Measurements from ENCODE around the gene TENT4A. TPM values are rescaled to one million over a fixed set of nuclear protein-coding genes. Genes with fewer than 3 reads are reported as not detected.

Gene TENT4A
- total RNA-seq, 6 donors from 2014 or later: 19.7 to 44.0 (median 27.3) TPM

GRCh38 chr5:6723122-6723815, 10.0 kb downstream of the TENT4A start:
- DNase-seq (no peak), ATAC-seq (ENCODE audit: low FRiP score in 2 of 2) (no peak)
- Histone ChIP-seq H3K4me1 (peaks cover 43 to 59% (median 55%) of the 10 kb centered on the region in 4 donors), H3K4me3 (no peak overlapping the region), H3K27me3 (no peaks in the 10 kb centered on the region), H3K27ac (no peak overlapping the region), H3K36me3 (peaks cover 0 to 10% (median 3%) of the 10 kb centered on the region in 4 donors), H3K9me3 (no peaks in the 10 kb centered on the region)
- WGBS, 2 donors: 61 to 63% methylated on average over 14 of the region's 14 CpGs
- no peak for TF ChIP-seq POLR2A (IDR thresholded peaks at IDR 0.05)
- TF ChIP-seq CTCF (IDR thresholded peaks at IDR 0.05): no peak
- TF ChIP-seq POLR2AphosphoS5 (IDR thresholded peaks at IDR 0.05): no peak
- TF ChIP-seq EP300 (IDR thresholded peaks at IDR 0.05): no peak

GRCh38 chr5:6723816-6724300, 10.6 kb downstream of the TENT4A start:
- Histone ChIP-seq H3K27me3 (no peaks in the 10 kb centered on the region), H3K9me3 (no peaks in the 10 kb centered on the region), H3K4me3 (no peak overlapping the region), H3K36me3 (peaks cover 0 to 10% (median 3%) of the 10 kb centered on the region in 4 donors), H3K4me1 (peaks cover 48 to 54% (median 50%) of the 10 kb centered on the region in 4 donors), H3K27ac (no peak overlapping the region)
- no peak for TF ChIP-seq POLR2A (IDR thresholded peaks at IDR 0.05)
- 88% methylated on average over 12 of the region's 12 CpGs for WGBS, 2 donors
- ATAC-seq (ENCODE audit: low FRiP score in 2 of 2) (no peak), DNase-seq (no peak)

- ATAC-seq (ENCODE audit: low FRiP score in 2 of 2): no peak
- no peak overlapping the region for H3K4me3 ChIP-seq
- H3K4me1 ChIP-seq: peaks cover 49 to 56% (median 51%) of the 10 kb centered on the region in 4 donors
Observed at GRCh38 chr5:6724321-6724929, 11.2 kb downstream of the TENT4A start.

GRCh38 chr5:6725421-6725820, 12.2 kb downstream of the TENT4A start:
- Histone ChIP-seq H3K27me3 (no peaks in the 10 kb centered on the region), H3K27ac (no peak overlapping the region), H3K4me3 (no peak overlapping the region), H3K36me3 (peaks cover 0 to 10% (median 3%) of the 10 kb centered on the region in 4 donors), H3K4me1 (peaks cover 50 to 57% (median 53%) of the 10 kb centered on the region in 4 donors), H3K9me3 (no peaks in the 10 kb centered on the region)
- no peak for TF ChIP-seq CTCF (IDR thresholded peaks at IDR 0.05)
- TF ChIP-seq EP300 (IDR thresholded peaks at IDR 0.05): no peak
- TF ChIP-seq POLR2A (IDR thresholded peaks at IDR 0.05): no peak
- no peak for TF ChIP-seq POLR2AphosphoS5 (IDR thresholded peaks at IDR 0.05)
- no peak for DNase-seq
- WGBS, 2 donors: 83 to 84% methylated on average over 3 to 4 of the region's 4 CpGs
- no peak for ATAC-seq (ENCODE audit: low FRiP score in 2 of 2)

More at GRCh38 chr5:6724321-6724929, 11.2 kb downstream of the TENT4A start:
- H3K9me3 ChIP-seq: no peaks in the 10 kb centered on the region
- DNase-seq: no peak
- H3K27me3 ChIP-seq: no peaks in the 10 kb centered on the region
- 82 to 88% methylated on average over 8 of the region's 8 CpGs for WGBS, 2 donors
- H3K36me3 ChIP-seq: peaks cover 0 to 10% (median 3%) of the 10 kb centered on the region in 4 donors
- TF ChIP-seq CTCF (IDR thresholded peaks at IDR 0.05) (no peak), POLR2A (IDR thresholded peaks at IDR 0.05) (no peak), POLR2AphosphoS5 (IDR thresholded peaks at IDR 0.05) (no peak), EP300 (IDR thresholded peaks at IDR 0.05) (no peak)
- H3K27ac ChIP-seq: no peak overlapping the region

- no peak for TF ChIP-seq POLR2A (IDR thresholded peaks at IDR 0.05)
- no peak for TF ChIP-seq POLR2AphosphoS5 (IDR thresholded peaks at IDR 0.05)
- no peak for DNase-seq
- H3K4me1 ChIP-seq: peaks cover 45 to 55% (median 50%) of the 10 kb centered on the region in 4 donors
- no peak overlapping the region for H3K4me3 ChIP-seq
- ATAC-seq (ENCODE audit: low FRiP score in 2 of 2): no peak
- peaks cover 0 to 10% (median 3%) of the 10 kb centered on the region in 4 donors for H3K36me3 ChIP-seq
- WGBS, 2 donors: 91 to 93% methylated on average over 9 of the region's 9 CpGs
- no peaks in the 10 kb centered on the region for H3K27me3 ChIP-seq
- no peak overlapping the region for H3K27ac ChIP-seq
- no peaks in the 10 kb centered on the region for H3K9me3 ChIP-seq
Observed at GRCh38 chr5:6726006-6726405, 12.8 kb downstream of the TENT4A start.

Measured in upper lobe of left lung (tissue), 6 donors.